GM18951 (cell line): ENCODE results near the gene PIF1.
"Not testable (repeated sequence)": the region's sequence is repeated elsewhere in the genome, so short reads cannot be mapped to it uniquely, and the experiment has no call there.

Source experiments
- POLR2A ChIP-seq: IDR thresholded peaks from 4 replicates; pipeline ENCODE4 v1.6.1; 2011; ENCODE audit warnings: mild to moderate bottlenecking; ENCODE audit not compliant: insufficient read length, insufficient read depth; ENCODE audit errors: extremely low read depth
- in situ Hi-C: fragments of 300-500 bp; cut with MboI; formaldehyde crosslinking; loops from one replicate; pipeline ENCODE4 v1.12.0; 2022; ENCODE audit warnings: low sequenced_read_pairs, mixed read lengths, inconsistent platforms; ENCODE audit not compliant: unreplicated experiment

PIF1 gene

DNA sequence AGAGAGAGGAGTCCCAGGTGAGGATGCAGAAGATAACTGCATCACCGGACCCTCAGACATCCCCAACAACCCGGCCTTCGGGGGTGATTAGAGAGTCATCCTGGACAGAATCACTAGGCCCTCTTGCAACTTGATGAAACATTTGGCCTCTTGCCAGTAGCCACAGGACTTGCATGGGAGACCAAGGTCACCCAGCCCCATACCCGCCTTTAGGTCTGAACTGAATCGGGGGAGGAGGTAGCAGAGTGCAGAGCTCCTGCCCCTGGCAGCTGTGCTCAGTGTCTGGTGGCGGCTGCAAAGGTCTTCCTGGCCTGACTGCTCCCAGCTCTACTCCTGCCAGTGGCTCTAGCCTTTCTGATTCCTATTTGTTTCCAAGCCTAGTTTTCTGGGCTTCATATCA is 12.4 kb downstream of the PIF1 start:
- TF ChIP-seq POLR2A: no peak
- in situ Hi-C loops: no loop called here

DNA sequence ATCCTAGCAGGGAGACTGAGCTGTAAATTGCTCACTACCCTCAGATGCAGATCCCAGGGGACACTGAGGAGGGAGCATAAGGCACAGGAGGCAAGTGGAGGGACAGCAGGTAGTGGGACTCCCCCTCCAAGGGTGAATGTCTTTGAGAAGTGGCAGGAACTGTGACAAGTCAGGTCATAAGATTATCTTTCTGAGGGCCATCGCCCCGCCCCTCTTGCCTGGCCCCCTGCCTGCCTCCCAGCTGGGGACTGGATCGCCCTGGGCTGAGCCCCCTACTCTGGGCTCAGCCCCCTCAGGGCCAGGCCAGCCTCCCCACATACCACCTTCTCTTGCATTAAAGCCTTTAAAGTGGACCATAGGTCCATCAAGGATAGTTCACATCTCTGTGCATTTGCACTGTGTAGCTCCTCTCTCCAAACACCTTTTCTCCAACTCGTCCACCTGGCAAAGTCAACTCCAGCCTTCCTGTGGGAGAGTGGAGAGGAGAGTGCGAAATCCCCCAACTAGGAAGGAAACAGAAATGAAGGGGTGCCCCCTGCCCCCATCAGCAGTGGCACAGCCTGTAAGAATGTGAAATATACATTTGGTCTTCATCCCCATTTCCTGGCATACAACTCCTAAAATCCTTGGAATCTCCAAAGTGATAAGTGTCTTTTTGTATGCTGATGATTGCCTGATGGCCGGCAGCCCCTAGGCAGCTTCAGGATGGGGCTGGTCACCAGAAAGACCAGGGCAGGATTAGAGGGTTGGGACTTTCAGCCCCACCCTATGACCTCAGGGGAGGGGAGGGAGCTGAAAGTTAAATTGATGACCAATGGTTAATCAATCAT is 14.7 kb downstream of the PIF1 start:
- in situ Hi-C loops: no loop called here

DNA sequence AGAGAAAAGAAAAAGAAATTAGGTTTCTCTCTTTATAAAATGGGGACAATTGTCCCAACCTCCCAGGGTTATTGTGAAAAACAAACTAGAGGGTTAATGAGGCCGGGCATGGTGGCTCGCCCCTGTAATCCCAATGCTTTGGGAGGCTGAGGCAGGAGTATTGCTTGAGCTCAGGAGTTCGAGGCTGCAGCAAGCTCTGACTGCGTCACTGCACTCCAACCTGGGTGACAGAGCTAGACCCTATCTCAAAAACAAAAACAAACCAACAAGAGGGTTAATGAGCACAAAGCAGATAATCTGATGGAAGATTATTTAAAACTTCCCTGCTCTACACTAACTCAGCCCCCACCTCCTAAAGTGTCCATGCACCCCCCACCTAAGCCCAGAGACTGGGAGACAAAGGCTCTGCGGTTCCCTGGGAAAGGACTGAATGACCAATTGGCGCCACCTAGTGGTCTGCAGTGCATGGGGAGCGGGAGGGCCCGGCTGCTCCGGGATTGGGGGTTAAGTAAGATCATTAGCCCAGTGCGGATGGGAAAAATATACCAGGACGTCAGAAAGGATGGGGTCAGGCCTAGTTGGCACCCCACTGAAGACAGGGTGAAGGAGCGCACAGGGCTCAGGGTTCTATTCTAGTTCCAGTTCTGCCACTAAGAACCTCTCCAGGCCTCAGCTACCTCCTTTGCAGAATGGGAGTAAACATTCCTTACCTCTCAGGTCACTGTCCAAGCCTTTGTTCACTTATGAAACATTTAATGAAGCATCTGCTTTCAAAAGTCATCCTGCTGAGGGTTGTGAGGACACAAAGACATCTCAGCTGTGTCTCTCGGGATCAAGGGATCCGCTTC is 15.6 kb downstream of the PIF1 start:
- no peak for TF ChIP-seq POLR2A
- in situ Hi-C loops: loop anchor here (10.0 kb wide), 1 partner anchor 65 kb away; no protein-coding TSS in a partner anchor

More for the DNA sequence above, 14.7 kb downstream of the PIF1 start:
- no peak for TF ChIP-seq POLR2A

DNA sequence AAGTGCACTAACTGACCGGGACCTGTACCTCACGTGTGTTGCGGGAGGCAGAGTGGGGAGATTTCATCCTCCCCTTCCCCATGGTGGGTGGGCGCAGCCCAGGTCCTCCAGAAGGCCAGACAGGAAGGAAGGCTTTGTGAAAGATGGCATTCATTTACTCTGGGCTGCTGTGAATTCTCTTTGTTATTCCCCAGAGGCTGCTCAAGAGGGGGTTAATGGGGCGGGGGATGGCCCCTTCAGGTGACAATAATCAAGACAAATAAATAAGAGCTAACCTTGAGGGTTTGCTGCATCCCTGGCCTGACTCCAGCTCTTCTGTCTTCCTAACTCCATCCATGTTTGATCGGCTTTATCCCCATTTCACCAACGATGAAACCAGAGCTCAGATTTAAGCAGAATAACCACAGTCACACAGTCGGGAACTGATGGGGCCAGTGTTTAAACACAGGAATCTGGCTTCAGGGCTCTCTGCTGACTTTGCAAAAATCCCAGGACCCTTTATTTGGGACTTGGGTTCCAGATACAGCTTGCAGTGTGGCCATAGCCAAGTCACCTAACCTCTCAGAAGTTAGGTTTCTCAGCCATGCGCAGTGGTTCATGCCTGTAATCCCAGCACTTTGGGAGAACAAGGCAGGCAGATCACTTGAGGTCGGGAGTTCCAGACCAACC is 16.5 kb downstream of the PIF1 start:
- in situ Hi-C loops: loop anchor here (10.0 kb wide), 1 partner anchor 64 kb away; no protein-coding TSS in a partner anchor

GRCh38 chr15:64807751-64808222 is 17.7 kb downstream of the PIF1 start:
- no peak for TF ChIP-seq POLR2A
- in situ Hi-C loops: loop anchor here (10.0 kb wide), 1 partner anchor 63 kb away; no protein-coding TSS in a partner anchor

More for the DNA sequence above, 16.5 kb downstream of the PIF1 start:
- no peak for TF ChIP-seq POLR2A

DNA sequence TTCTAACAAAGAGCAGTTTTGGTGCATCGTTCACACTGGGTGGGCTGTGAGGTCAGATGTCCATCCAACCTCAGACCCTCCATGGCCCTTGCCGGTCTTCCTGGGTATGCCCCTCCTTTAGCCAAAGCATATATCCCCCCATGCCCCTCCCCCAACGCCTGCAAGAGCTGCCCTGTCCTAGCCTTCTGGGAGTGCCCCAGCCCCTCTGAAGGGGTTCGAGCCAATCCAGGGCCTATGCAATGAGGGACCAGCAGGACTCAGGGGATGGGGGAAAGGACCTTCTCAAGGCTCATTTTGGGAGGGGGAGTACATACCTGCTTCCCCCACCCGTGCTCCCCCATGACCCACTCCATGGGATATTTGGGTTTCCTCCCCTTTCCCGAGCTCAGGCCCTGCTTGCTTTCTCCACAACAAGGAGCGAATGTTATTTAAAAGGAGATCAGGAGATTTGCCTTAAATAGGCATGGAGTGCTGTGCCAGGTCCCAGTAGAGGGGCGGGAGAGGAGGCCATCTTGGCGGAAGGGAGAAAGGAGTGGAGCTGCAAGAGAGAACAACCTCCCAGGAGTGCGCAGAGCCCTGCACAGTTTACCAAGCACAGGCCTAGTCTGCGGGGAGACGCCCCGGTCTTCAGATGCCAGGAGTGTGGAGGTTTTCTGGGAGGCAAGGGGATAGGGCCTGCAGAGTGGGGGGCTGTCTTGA is 18.2 kb downstream of the PIF1 start:
- TF ChIP-seq POLR2A: no peak
- in situ Hi-C loops: loop anchor here (10.0 kb wide), 1 partner anchor 62 kb away; no protein-coding TSS in a partner anchor

DNA sequence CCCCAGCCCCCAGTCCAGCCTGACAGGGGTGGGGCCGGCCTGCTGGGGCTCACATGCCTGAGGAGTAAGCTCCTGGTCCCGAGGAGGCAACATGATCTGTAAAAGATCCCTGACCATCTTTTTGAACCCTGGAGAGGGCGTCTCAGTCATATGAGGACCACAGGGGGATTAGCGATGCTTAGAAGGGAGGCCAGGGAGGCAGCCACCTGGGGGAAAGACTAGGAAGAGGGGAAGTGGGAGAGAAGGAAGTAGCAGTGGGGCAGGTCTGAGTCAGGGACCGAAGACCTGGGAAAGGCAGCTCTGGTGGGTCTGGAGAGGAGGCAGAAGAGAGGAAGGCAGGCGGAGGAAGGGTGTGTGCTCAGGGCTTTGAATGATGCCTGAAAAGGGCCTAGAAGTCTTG is 18.9 kb downstream of the PIF1 start:
- in situ Hi-C loops: loop anchor here (10.0 kb wide), 1 partner anchor 62 kb away; no protein-coding TSS in a partner anchor
- no peak for TF ChIP-seq POLR2A

DNA sequence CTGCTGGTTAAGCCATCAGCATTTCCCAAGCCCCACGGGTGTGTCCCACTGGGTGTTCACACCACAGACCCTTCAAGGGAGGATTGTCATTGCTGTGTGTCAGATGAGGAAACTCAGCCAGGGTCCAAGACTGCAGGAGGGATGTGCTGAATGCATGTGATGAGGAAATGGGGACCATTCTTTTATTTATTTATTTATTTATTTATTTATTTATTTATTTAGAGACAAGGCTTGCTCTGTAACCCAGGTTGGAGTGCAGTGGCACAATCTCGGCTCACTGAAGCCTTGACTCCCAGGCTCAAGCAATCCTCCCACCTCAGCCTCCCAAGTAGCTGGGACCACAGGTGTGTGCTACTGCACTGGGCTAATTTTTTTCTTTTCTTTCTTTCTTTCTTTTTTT is 20.8 kb downstream of the PIF1 start:
- no peak for TF ChIP-seq POLR2A
- in situ Hi-C loops: loop anchor here (10.0 kb wide), 1 partner anchor 60 kb away; no protein-coding TSS in a partner anchor

GRCh38 chr15:64803526-64803925 is 21.9 kb downstream of the PIF1 start:
- in situ Hi-C loops: loop anchor here (10.0 kb wide), 1 partner anchor 59 kb away; no protein-coding TSS in a partner anchor
- no peak for TF ChIP-seq POLR2A

DNA sequence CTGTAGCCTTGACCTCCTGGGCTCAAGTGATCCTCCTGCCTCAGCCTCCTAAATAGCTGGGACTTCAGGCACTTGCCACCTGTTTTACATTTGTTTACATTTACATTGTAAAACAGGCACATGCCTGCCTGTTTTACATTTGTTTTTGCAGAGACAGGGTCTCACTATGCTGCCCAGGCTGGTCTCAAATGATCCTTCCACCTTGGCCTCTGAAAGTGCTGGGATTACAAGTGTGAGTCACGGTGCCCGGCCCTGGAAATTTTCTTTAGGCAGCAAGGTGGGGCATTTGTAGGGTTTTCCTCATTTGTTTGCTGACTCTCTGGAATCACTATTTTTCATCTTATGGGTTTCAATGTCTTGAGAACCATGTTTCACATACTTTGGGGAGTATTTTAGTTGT is 25.0 kb downstream of the PIF1 start:
- in situ Hi-C loops: loop anchor here (10.0 kb wide), 1 partner anchor 56 kb away; no protein-coding TSS in a partner anchor
- no peak for TF ChIP-seq POLR2A

- in situ Hi-C loops: not testable (repeated sequence)
These were observed 26.5 kb downstream of the PIF1 start for GRCh38 chr15:64798905-64799304.

DNA sequence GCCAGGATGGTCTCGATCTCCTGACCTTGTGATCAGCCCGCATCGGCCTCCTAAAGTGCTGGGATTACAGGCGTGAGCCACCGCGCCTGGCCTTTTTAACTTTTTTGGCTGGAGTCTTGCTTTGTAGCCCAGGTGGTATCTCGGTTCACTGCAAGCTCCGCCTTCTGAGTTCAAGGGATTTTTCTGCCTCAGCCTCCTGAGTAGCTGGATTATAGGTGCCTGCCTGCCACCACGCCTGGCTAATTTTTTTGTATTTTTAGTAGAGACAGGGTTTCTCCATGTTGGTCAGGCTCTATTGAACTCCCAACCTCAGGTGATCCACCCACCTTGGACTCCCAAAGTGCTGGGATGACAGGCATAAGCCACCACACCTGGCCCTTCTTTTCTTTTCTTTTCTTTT is 29.5 kb downstream of the PIF1 start:
- in situ Hi-C loops: not testable (repeated sequence)

GRCh38 chr15:64795299-64795698 is 30.1 kb downstream of the PIF1 start:
- in situ Hi-C loops: not testable (repeated sequence)
